ENCODE measurements around the gene EFNA2.
"Not testable (repeated sequence)": the region's sequence is repeated elsewhere in the genome, so short reads cannot be mapped to it uniquely, and the experiment has no call there.

EFNA2 gene

GRCh38 chr19:1239796-1240737 lies 45.6 kb upstream of the EFNA2 start:
- peak; percentile 99 for DNase-seq (ENCODE audit: low spot score)

GRCh38 chr19:1240925-1241324 lies 44.7 kb upstream of the EFNA2 start:
- no peak for TF ChIP-seq CTCF (IDR thresholded peaks at IDR 0.05; ENCODE audit: extremely low read depth, missing control alignments)
- DNase-seq (ENCODE audit: low spot score): no peak

More at GRCh38 chr19:1239796-1240737, 45.6 kb upstream of the EFNA2 start:
- peak; percentile 90 for TF ChIP-seq CTCF (IDR thresholded peaks at IDR 0.05; ENCODE audit: extremely low read depth, missing control alignments)

DNA sequence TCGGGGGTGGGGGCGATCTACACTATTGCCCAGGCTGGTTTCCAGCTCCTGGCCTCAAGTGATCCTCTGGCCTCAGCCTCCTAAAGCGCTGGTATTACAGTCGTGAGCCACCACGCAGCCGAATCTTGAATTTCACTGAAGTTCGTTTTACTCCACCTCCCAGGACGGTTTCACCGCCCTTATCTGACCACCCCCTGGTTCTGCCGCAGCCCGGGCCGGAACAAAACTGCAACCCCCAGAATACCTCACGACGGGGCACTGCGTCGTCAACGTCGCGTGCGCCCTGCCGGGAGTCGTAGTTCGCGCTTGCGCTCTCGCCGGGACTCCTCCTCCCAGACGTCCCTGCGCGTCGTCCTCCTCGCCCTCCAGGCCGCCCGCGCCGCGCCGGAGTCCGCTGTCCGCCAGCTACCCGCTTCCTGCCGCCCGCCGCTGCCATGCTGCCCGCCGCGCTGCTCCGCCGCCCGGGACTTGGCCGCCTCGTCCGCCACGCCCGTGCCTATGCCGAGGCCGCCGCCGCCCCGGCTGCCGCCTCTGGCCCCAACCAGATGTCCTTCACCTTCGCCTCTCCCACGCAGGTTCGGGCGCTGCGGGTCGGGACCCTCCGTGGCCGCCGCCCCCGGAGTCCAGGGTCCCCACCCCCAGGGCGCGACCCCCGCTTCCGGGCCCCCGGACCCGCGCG lies 44.1 kb upstream of the EFNA2 start, which contains the start of gene ATP5F1D:
TSS of gene ATP5F1D (plus strand) at position 335 of the 679 bp plus-strand sequence. CDS start at position 435, 100 bp downstream.
- no peak for TF ChIP-seq CTCF (IDR thresholded peaks at IDR 0.05; ENCODE audit: extremely low read depth, missing control alignments)
- peak; percentile 98 for DNase-seq (ENCODE audit: low spot score)

DNA sequence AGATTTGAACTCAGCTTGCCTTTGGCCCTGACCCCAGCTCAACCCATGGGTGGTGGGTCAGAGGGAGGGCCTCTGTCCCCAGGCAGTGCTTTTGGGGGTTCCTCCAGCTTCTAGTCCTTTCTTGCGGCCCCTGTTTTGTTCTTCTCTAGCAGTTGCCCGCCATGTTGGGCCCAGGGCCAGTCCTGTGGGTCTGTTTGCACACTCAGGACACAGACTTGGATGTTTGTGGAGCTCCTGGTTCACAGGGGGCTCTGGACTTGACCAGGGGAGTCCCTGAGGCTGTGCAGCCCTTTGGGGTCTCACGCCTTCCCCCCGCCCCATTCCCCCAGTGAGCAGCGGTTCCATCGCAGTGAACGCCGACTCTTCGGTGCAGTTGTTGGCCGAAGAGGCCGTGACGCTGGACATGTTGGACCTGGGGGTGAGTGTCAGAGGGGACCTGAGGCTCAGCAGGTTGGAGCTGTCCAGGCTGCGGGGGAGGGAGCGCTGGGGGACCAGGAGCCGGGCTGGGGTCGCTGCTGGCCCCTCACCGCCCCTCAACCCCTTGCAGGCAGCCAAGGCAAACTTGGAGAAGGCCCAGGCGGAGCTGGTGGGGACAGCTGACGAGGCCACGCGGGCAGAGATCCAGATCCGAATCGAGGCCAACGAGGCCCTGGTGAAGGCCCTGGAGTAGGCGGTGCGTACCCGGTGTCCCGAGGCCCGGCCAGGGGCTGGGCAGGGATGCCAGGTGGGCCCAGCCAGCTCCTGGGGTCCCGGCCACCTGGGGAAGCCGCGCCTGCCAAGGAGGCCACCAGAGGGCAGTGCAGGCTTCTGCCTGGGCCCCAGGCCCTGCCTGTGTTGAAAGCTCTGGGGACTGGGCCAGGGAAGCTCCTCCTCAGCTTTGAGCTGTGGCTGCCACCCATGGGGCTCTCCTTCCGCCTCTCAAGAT lies 41.6 kb upstream of the EFNA2 start:
- DNase-seq (ENCODE audit: low spot score): peak; percentile 92
- peak; percentile 89 for TF ChIP-seq CTCF (IDR thresholded peaks at IDR 0.05; ENCODE audit: extremely low read depth, missing control alignments)

GRCh38 chr19:1244693-1245451 lies 40.8 kb upstream of the EFNA2 start:
- TF ChIP-seq CTCF (IDR thresholded peaks at IDR 0.05; ENCODE audit: extremely low read depth, missing control alignments): no peak
- DNase-seq (ENCODE audit: low spot score): no peak

- no peak for TF ChIP-seq CTCF (IDR thresholded peaks at IDR 0.05; ENCODE audit: extremely low read depth, missing control alignments)
- no peak for DNase-seq (ENCODE audit: low spot score)
These were observed 40.0 kb upstream of the EFNA2 start for GRCh38 chr19:1245494-1246264.

DNA sequence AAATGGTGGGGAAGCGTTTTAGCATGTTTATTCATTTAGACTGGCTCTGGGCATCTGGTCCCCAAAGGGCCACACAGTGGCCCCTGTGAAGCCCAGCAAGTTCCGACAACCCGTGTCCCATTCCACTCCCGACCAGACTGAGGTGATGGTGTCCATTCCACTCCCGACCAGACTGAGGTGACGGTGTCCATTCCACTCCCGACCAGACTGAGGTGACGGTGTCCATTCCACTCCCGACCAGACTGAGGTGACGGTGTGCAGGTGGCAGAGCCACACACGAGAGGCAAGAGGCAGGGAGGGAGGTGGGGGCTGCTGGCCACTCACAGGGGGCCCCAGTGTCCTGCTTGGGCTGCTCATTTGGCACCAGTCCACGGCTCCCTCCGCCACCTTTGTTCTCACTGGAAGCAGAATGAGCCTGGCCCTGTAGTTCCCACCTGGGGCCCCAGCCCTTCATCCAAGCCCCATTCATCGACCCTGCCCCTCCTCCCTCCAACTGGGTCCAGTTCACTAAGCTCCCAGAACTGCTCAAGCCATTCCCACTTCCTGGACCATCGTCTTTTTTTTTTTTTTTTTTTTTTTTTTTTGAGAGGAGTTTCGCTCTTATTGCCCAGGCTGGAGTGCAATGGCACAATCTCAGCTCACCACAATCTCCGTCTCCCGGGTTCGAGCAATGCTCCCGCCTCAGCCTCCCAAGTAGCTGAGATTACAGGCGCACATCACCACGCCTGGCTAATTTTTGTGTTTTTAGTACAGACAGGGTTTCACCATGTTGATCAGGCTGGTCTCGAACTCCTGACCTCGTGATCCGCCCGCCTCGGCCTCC lies 39.2 kb upstream of the EFNA2 start:
- DNase-seq (ENCODE audit: low spot score): not testable (repeated sequence)
